ENCODE measurements around the gene ALPK1.

Gene ALPK1

GRCh38 chr4:112270640-112271421 is 26.3 kb upstream of the ALPK1 start (continued):
- no peak for TF ChIP-seq ZBTB10 (tag by site-specific recombination; IDR thresholded peaks at IDR 0.05)
- no peak for TF ChIP-seq ZFP37 (tag by site-specific recombination; IDR thresholded peaks at IDR 0.05)
- TF ChIP-seq ZNF16 (tag by site-specific recombination; IDR thresholded peaks at IDR 0.05; ENCODE audit: low read depth) = no peak
- TF ChIP-seq, protein P1, sequence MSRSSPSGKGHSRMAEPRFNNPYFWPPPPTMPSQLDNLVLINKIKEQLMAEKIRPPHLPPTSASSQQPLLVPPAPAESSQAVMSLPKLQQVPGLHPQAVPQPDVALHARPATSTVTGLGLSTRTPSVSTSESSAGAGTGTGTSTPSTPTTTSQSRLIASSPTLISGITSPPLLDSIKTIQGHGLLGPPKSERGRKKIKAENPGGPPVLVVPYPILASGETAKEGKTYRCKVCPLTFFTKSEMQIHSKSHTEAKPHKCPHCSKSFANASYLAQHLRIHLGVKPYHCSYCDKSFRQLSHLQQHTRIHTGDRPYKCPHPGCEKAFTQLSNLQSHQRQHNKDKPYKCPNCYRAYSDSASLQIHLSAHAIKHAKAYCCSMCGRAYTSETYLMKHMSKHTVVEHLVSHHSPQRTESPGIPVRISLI (tag by site-specific recombination; IDR thresholded peaks at IDR 0.05) = no peak

DNA sequence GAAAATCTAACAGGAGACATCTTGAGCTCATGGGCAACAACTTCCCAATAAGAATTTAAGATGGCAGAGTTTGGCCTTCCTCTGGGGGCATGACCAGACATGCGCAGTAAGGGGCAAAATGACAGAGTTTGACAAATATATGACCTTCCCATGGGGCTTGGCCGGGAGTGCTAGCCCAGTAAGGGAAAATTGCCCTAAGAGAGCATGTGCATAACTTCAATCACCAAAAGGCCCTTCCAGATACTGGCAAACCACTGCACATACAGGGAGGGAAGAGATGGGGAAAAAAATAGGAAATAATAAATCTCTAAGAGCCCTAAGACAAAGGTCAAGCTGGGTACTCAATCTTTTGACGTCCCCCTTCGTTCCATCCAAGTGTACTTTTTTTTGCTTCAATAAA is 24.9 kb upstream of the ALPK1 start:
- Histone ChIP-seq H3K4me3 (ENCODE audit: low read depth, low read length) (no peak overlapping the region), H3K36me3 (ENCODE audit: control insufficient read depth in 2 of 2, insufficient read depth in 1 of 2, low read length in 2 of 2) (peaks cover 0 to 21% of the 10 kb centered on the region in 2 experiments; a peak in 1 of 3 replicates), H3K9me3 (ENCODE audit: control insufficient read depth, insufficient read depth, low read depth, low read length) (no peaks in the 10 kb centered on the region), H3K27ac (ENCODE audit: extremely low read depth, low read depth, low read length) (no peak overlapping the region), H3K4me1 (ENCODE audit: control insufficient read depth, insufficient read depth, low read length) (no peaks in the 10 kb centered on the region)
- ChIA-PET POLR2A (no interaction called here), CTCF (no interaction called here)
- TF ChIP-seq MYNN (tag by site-specific recombination; IDR thresholded peaks at IDR 0.05; ENCODE audit: borderline replicate concordance) = no peak
- no peak for TF ChIP-seq ZFP41 (tag by site-specific recombination; IDR thresholded peaks at IDR 0.05; ENCODE audit: borderline replicate concordance)
- no peak for TF ChIP-seq ZNF302 (tag by site-specific recombination; IDR thresholded peaks at IDR 0.05; ENCODE audit: low read depth)
- no peak for TF ChIP-seq ZNF174 (tag by site-specific recombination; IDR thresholded peaks at IDR 0.05)

DNA sequence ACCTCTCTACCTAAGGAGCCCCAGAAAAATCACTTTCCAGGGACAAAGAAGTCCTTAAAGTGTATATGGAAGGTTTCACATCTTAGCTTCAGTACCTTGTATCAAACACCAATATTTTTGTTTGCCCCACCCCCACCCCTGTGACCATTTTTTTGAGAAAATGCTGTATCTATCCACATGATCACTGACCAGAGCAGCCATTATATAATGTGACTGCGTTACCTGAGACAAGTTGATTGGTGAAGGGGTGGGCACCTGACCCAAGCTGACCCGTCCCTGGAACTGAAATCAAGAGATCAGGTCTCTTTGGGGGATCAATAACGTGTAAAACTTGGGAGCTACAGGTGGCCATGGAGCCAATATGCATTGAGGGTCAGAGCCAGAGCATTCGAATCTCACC is 22.2 kb upstream of the ALPK1 start:
- H3K27ac ChIP-seq (ENCODE audit: extremely low read depth, low read depth, low read length) = no peak overlapping the region
- no peak overlapping the region for H3K4me3 ChIP-seq (ENCODE audit: low read depth, low read length)
- no peak for TF ChIP-seq SALL2 (tag by site-specific recombination; IDR thresholded peaks at IDR 0.05; ENCODE audit: borderline replicate concordance)
- TF ChIP-seq, protein P2, sequence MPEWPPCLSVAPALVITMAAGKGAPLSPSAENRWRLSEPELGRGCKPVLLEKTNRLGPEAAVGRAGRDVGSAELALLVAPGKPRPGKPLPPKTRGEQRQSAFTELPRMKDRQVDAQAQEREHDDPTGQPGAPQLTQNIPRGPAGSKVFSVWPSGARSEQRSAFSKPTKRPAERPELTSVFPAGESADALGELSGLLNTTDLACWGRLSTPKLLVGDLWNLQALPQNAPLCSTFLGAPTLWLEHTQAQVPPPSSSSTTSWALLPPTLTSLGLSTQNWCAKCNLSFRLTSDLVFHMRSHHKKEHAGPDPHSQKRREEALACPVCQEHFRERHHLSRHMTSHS (tag by site-specific recombination; IDR thresholded peaks at IDR 0.05) = no peak
- TF ChIP-seq, protein P3, sequence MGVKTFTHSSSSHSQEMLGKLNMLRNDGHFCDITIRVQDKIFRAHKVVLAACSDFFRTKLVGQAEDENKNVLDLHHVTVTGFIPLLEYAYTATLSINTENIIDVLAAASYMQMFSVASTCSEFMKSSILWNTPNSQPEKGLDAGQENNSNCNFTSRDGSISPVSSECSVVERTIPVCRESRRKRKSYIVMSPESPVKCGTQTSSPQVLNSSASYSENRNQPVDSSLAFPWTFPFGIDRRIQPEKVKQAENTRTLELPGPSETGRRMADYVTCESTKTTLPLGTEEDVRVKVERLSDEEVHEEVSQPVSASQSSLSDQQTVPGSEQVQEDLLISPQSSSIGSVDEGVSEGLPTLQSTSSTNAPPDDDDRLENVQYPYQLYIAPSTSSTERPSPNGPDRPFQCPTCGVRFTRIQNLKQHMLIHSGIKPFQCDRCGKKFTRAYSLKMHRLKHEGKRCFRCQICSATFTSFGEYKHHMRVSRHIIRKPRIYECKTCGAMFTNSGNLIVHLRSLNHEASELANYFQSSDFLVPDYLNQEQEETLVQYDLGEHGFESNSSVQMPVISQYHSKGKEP (tag by site-specific recombination; IDR thresholded peaks at IDR 0.05) = no peak
- no peak for TF ChIP-seq ZNF670 (tag by site-specific recombination; IDR thresholded peaks at IDR 0.05; ENCODE audit: low read depth)
- no peak for TF ChIP-seq ZNF664 (tag by site-specific recombination; IDR thresholded peaks at IDR 0.05)
- H3K9me3 ChIP-seq (ENCODE audit: control insufficient read depth, insufficient read depth, low read depth, low read length) = no peaks in the 10 kb centered on the region
- no peaks in the 10 kb centered on the region for H3K4me1 ChIP-seq (ENCODE audit: control insufficient read depth, insufficient read depth, low read length)
- peaks cover 0 to 17% of the 10 kb centered on the region in 2 experiments; a peak in 1 of 3 replicates for H3K36me3 ChIP-seq (ENCODE audit: control insufficient read depth in 2 of 2, insufficient read depth in 1 of 2, low read length in 2 of 2)
- ChIA-PET POLR2A (no interaction called here), CTCF (interaction anchor here (0.7 kb wide), 1 partner anchor 207 kb away, joined by 3 read pairs; no protein-coding TSS in a partner anchor)
